Stimulated activated CD8-positive, alpha-beta memory T cell treated with anti-CD3 and anti-CD28 coated beads, Interleukin-12 subunit alpha, Interleukin-12 subunit beta, amount 100 ng/mL, for 24 hours (primary cell): ENCODE data around the gene SF3A1.
"Not testable (repeated sequence)": the region's sequence is repeated elsewhere in the genome, so short reads cannot be mapped to it uniquely, and the experiment has no call there.

Experiments
- DNase-seq: peaks from one replicate; pipeline ENCODE4 v3.0.0-alpha.2; 2020; ENCODE audit errors: extremely low read depth

Gene SF3A1, protein sequence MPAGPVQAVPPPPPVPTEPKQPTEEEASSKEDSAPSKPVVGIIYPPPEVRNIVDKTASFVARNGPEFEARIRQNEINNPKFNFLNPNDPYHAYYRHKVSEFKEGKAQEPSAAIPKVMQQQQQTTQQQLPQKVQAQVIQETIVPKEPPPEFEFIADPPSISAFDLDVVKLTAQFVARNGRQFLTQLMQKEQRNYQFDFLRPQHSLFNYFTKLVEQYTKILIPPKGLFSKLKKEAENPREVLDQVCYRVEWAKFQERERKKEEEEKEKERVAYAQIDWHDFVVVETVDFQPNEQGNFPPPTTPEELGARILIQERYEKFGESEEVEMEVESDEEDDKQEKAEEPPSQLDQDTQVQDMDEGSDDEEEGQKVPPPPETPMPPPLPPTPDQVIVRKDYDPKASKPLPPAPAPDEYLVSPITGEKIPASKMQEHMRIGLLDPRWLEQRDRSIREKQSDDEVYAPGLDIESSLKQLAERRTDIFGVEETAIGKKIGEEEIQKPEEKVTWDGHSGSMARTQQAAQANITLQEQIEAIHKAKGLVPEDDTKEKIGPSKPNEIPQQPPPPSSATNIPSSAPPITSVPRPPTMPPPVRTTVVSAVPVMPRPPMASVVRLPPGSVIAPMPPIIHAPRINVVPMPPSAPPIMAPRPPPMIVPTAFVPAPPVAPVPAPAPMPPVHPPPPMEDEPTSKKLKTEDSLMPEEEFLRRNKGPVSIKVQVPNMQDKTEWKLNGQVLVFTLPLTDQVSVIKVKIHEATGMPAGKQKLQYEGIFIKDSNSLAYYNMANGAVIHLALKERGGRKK

GRCh38 chr22:30356449-30357235 lies at the start of gene SF3A1, which contains the start of gene CCDC157:
SF3A1 (minus strand) TSS chr22:30356894; CDS start chr22:30356792, 102 bp downstream.
CCDC157 (plus strand) TSS chr22:30357007; CDS start chr22:30366001, 8,994 bp downstream.
- DNase-seq: peak; percentile 76

- DNase-seq: no peak
Observed at GRCh38 chr22:30406400-30406799, 49.7 kb upstream of the SF3A1 start.

- DNase-seq: no peak
Observed at GRCh38 chr22:30405731-30406130, 49.0 kb upstream of the SF3A1 start.

DNA sequence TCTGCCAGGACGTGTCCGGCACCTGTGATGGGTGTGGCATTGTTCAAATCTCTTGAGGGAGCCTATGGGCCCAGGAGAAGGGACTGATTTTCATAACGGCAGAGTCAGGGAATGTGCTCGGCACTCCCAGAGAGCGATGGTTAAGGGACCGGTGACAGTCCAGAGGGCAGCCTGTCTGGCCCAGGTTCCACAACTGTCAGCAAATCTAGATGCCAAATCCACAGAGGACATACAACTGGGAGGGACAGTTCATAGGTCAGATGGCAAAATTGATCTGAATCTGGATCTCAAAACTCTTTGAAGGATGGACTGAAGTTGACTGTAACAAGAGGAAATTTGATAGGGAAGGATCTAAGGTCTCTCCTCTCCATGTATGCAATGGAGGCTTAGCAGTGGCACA lies 47.6 kb upstream of the SF3A1 start:
- no peak for DNase-seq

DNA sequence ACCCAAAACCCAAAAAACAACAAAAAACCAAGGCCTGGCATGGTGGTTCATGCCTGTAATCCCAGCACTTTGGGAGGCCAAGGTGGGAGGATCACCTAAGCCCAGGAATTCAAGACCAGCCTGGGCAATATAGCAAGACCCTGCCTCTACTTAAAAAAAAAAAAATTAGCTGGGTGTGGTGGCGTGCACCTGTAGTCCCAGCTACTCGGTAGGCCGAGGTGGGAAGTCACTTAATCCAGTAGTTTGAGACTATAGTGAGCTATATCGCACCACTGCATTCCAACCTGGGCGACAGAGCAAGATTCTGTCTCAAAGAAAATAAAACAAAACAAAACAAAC lies 46.0 kb upstream of the SF3A1 start:
- DNase-seq: not testable (repeated sequence)

- DNase-seq: no peak
Observed at GRCh38 chr22:30402028-30402765, 45.5 kb upstream of the SF3A1 start.

- DNase-seq: not testable (repeated sequence)
Observed at GRCh38 chr22:30401024-30401423, 44.3 kb upstream of the SF3A1 start.

GRCh38 chr22:30400159-30400558 lies 43.5 kb upstream of the SF3A1 start:
- DNase-seq: no peak

- no peak for DNase-seq
Observed at GRCh38 chr22:30399718-30400117, 43.0 kb upstream of the SF3A1 start.

- DNase-seq: no peak
Observed at GRCh38 chr22:30398685-30399680, 42.3 kb upstream of the SF3A1 start.

GRCh38 chr22:30397656-30398635 lies 41.3 kb upstream of the SF3A1 start:
- no peak for DNase-seq

- DNase-seq: peak; percentile 26
Observed at GRCh38 chr22:30396871-30397655, 40.4 kb upstream of the SF3A1 start, which contains the start of gene SEC14L2. SEC14L2 (plus strand) TSS chr22:30397018; CDS start chr22:30397117, 99 bp downstream.

DNA sequence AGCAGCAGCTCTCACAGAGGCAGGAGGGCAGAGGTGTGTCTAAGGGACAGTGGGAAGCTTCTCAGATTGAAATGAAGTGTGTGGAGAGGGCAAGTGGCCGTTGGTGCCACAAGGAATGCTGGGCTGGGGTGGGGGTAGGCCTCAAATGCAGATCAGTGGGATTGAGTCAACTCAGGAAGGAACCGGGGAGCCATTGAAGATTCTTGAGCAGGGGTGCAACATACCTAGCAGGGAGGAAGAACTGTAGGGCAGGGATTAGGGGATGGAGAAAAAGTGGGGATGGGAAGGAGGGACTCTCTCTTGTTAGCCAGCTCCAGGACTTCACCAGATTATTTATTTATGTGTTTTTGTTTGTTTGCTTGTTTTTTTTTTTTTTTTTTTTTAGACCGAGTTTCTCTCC lies 37.2 kb upstream of the SF3A1 start:
- DNase-seq: no peak

GRCh38 chr22:30393322-30393680 lies 36.6 kb upstream of the SF3A1 start:
- no peak for DNase-seq

DNA sequence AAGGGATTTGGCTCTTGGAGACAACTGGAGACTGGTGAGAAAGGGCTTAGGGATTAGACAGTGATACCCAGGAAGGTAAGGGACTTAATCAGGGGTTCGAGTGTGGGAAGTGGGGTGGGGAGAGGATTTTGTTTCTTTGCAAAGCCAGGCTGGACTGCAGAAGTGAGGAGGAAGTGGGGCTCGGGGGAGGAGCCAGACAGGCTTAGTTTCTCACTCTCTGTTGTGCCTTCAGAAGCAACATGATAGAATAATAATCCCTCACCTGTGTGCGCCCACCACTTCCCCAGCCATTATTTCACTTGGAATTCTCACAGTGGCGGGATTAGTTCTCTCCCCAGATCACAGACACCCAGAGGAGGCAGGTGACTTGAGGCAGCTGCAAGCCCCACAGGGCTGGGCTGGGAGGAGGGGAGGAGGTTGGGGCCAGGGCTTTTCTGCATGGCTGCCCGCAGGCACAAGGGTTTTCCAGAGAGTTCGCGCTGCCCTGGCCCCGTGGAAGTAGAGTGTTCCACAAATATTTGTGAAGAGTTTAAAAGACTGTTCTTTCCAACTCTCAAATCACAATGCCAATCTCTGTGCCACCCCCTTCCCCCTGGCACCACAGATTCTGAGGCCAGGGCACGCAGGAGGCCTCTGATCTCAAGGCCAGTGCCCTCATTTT lies 36.1 kb upstream of the SF3A1 start:
- no peak for DNase-seq

- DNase-seq: peak; percentile 53
Observed at GRCh38 chr22:30390974-30391691, 34.4 kb upstream of the SF3A1 start.
